NAMALWA (cell line): Measurements from ENCODE around the gene POLG2.
"Not testable (repeated sequence)": the region's sequence is repeated elsewhere in the genome, so short reads cannot be mapped to it uniquely, and the experiment has no call there.

Experiments used
- DNase-seq: peaks from one replicate; pipeline ENCODE4 v3.0.0-alpha.2; 2015; ENCODE audit warnings: low spot score

POLG2 gene

DNA sequence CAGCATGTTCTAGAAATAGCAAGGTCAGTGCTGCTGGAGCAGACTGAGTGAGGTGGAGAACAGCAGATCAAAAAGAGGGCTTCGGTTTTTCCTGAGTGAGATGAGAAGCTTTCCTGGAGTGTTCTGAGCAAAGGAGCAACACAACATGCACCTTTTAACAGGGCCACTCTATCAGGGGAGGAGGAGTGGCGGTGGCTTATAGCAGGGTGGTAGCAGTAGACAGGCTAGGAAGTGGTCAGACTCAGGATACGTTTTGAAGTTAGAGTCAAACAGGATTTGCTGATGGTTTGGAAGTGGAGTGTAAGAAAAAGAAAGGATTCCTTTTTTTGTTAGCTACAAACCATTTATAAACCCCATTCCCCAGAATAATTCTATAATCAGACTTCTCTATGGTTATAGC is 12.5 kb downstream of the POLG2 start:
- DNase-seq: no peak

DNA sequence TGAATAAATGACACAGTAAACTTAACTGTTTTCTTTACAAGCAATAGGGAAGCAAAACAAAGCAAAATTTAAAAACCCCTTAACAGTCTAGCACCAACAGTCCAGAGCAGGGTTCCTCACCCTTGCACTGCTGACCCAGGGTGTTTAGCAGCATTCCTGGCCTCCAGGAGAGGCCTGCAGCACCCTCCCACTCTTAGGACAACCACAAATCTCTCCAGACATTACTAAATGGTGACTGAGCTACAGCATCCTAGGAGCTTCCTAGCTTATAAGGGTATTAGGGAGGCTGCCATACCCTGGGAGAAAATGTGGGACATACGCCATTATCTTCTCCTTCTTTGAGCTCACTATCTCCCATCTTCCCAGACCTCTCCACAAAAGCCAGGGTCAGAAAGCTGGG is 15.9 kb downstream of the POLG2 start:
- no peak for DNase-seq

DNA sequence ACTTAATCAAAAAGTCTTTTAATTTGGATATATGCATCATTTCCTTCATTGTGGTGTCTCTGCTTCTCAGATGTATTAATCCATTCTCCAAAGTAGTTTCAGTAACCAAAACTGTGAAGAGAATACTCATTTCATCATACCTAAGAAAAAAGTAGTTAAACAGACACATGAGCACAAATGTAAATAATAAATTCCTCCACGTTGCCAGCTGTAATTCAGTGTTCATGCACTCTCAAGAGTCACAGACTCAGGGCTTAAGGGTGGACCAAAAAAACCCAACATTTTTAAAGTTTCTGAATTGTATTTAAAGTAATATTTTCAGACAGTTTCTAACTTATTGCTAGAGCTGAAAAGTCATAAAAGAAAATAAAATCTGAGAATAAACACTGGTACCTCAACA is 19.0 kb downstream of the POLG2 start:
- DNase-seq: no peak

DNA sequence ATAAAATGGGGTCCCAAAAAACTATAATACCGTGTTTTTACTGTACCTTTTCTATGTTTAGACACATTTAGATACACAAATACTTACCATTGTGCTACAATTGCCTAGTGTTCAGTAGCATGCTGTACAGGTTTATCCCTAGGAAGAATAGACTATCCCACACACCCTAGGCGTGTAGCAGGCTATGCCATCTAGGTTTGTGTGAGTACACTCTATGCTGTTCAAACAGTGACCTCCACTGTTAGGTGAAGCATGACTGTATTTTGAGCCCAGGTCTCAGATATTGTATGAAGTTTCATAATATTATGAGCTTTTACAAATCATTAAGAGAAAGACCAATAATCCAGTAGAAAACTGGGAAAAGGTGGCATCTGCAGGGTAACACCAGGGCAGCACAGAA is 24.3 kb downstream of the POLG2 start:
- DNase-seq: no peak

GRCh38 chr17:64471440-64471839 is 25.4 kb downstream of the POLG2 start:
- DNase-seq: no peak

DNA sequence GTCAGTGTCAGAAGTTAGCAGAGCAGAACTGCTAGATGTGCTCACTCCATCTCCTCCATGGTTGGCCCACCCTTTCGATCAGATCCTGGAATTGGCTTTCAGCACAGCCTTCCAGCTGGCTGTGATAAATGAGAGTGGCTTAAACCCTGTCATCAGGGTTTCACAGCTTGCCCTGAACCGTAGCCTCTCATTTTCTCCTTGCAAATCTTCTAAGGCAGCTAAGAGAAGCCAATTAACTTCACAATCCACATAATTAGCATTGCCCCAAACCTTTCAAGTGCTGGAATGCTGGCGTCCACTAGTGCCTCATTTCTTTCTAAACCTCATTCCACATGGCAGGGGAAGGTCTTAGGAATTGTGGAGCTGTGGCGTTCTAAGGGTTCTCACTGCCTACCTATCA is 26.2 kb downstream of the POLG2 start:
- DNase-seq: no peak

DNA sequence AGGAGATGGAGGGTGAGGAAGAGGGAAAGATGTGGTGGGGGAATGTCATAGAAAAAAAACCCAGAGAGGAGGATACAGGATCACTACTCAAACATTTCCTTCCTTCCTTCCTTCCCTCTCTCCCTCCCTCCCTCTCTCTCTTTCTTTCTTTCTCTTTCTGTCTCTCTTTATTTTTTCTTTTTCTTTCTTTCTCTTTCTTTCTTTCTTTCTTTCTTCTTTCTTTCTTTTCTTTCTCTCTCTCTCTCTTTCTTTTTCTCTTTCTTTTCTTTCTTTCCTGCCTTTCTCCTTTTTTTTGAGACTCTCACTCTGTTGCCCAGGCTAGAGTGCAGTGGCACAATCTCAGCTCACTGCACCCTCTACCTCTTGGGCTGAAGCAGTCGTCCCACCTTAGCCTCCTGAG is 30.0 kb downstream of the POLG2 start:
- not testable (repeated sequence) for DNase-seq

DNA sequence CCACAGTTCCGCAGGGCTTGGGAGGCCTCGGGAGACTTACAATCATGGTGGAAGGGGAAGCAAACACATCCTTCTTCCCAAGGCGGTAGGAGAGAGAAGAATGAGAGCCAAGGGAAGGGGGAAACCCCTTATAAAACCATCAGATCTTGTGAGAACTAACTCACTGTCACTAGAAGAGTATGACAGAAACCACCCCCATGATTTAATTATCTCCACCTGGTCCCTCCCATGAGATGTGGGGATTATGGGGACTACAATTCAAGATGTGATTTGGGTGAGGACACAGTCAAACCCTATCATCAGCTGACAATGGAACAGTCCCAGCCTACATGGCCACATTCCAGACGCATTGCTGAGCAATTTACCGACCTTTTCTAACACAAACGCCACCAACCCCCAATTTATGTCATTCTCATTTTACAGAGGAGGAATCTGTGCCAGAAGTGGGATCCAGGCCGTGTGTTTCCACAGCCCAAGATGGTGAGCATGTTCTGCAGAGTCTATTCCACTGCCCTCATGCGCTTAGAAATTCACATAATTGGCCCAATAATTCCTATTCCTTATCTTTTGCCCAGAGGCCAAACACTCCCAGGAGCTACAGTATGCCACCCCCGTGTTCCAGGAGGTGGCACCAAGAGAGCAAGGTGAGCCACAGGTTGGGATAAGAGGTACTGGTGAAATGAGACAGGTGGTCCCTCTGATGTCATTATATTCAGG is 30.7 kb downstream of the POLG2 start:
- DNase-seq: no peak

- no peak for DNase-seq
Observed at GRCh38 chr17:64461788-64462187, 35.1 kb downstream of the POLG2 start.

DNA sequence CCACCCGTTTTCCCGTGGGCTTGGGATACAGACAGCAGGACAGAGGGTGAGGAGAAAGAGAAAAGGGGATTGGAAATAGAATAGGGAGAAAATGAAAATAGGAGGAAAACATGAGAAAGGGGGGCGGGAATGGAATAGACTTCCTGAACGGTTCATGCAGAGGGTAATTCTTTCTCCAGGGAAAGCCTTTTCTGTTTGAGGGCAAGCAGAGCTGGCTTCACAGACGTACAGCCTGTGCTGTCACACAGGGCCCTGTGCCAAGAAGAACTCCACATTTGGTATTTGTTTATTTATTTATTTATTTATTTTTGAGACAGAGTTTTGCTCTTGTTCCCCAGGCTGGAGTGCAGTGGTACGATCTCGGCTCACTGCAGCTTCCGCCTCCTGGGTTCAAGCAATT is 35.9 kb downstream of the POLG2 start:
- DNase-seq: no peak

DNA sequence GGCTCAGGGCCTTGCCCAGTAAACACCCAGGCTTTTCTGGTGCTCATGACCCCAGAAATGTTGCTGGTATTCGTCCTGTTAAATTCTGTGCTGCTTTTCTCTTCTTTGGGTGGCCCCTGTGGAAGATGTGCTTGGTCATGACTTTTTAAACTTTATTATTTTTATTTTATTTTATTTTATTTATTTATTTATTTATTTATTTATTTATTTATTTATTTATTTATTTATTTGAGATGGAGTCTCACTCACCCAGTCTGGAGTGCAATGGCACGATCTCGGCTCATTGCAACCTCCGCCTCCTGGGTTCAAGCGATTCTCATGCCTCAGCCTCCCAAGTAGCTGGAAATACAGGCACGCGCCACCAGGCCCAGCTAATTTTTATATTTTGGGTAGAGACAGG is 37.0 kb downstream of the POLG2 start:
- DNase-seq: not testable (repeated sequence)

- DNase-seq: no peak
Observed at GRCh38 chr17:64459284-64459747, 37.5 kb downstream of the POLG2 start.

DNA sequence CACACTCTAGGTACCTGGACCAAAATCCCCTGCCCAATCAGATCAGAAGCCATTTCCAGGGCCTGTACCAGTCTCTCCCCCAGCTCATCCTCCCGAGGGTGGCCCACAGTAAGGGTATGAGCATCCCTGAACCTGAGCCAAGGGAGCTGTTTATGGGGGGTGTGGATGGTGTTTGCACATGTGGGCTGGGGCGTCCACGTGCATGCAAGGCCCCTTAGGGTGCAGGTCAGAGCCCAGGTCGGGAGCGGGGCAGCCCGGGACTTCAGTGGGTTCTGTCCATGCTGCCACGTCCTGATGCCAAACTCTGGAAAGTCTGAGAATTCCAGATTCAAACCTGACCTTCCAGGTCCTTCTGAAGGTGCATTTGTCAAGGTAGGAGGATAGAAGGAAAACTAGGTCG is 38.1 kb downstream of the POLG2 start:
- DNase-seq: no peak

- DNase-seq: no peak
Observed at GRCh38 chr17:64457156-64457555, 39.7 kb downstream of the POLG2 start.

GRCh38 chr17:64455993-64456885 is 40.6 kb downstream of the POLG2 start:
- peak; percentile 79 for DNase-seq

DNA sequence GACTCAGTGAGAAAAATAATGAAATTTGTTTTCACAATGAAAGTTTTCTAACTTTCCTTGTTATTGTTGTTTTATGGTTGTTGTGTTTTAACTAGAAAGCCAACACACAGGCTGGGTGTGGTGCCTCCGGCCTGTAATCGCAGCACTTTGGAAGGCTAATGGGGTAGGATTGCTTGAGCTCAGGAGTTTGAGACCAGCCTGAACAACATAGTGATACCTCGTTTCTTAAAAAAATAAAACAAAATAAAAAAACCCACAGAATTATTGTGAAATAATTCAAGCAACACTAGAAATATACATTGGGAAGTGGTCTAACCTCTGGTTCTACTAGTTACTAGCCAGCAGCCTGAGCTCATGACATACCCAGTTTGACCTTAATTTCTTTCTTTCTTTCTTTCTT is 47.3 kb downstream of the POLG2 start:
- DNase-seq: no peak

- peak; percentile 89 for DNase-seq
Observed at GRCh38 chr17:64448665-64449512, 48.0 kb downstream of the POLG2 start, which contains the start of gene MILR1. Gene MILR1 (plus strand): TSS chr17:64449115. CDS start chr17:64449169, 54 bp downstream.

GRCh38 chr17:64447526-64447925 is 49.3 kb downstream of the POLG2 start:
- DNase-seq: no peak

DNA sequence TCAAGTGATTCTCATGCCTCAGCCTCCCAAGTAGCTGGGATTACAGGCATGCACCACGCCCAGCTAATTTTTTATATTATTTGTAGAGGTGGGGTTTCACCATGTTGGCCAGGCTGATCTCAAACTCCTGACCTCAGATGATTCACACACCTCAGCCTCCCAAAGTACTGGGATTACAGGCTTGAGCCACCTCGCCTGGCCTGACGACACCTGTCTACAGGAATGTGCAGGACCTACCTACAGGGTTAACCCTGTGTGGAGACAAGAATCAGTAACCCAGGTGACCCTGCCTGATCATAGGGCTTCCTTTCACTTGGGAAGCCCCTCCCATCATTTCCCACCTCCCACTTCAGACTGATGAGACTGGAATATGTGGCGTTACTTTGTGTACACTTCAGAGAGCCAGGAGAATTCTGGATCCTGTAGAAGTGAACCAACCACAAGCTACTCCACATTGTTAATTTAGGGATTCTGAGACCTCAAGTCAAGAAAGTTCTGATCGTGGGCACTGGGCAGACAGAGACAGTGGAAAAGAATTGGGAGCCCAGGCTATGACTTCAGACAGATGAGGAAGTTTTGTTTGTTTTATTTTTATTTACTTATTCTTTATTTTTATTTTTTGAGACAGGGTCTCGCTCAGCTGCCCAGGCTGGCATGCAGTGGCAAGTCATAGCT is 53.6 kb downstream of the POLG2 start:
- no peak for DNase-seq

- DNase-seq: no peak
Observed at GRCh38 chr17:64442541-64442971, 54.3 kb downstream of the POLG2 start.

DNA sequence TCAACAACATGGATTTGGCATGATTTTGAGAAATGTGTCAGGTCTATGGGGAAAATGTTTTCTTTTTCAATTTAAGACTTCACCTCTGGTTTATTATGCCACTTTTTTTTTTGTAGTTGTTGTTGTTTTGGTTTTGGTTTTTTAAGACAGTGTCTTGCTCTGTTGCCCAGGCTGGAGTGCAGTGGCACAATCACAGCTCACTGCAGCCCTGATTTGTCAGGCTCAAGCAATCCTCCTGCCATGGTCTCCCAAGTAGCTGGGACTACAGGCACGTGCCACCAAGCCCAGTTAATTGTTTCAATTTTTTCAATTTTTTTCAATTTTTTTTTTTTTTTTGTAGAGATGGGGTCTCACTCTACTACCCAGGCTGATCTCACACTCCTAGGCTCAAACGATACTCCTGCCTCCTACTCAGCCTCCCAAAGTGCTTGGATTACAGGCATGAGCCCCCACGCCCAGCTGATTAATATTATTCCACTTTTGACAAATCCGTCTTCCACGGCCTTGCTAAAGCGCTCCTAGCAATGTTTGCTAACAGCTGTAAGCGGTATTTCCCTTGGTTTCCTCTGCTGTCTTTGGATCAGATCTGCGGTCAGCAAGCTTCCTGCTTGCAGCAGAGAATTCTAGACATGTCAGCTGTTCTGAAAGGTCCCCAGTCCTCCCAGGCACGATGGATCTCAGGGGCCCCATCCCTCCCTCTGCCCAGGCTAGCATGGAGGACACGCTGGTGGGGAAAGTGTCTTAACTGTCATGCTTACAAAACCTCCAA is 54.9 kb downstream of the POLG2 start:
- no peak for DNase-seq
